ENCODE data around the gene SNX9. TPM values are rescaled to one million over a fixed set of nuclear protein-coding genes. Genes with fewer than 3 reads are reported as not detected.

SNX9 gene
- total and polyA plus RNA-seq, 2 donors (not counting 1 experiment from before 2014, with no cell fraction given) = 56.8 to 117 TPM

GRCh38 chr6:157987788-157988699 is 165.0 kb downstream of the SNX9 start:
- Histone ChIP-seq H3K4me2 (ENCODE audit: extremely low read depth, insufficient read depth, low read length) (no peak overlapping the region), H3K9ac (ENCODE audit: insufficient read depth, low read length) (no peak overlapping the region), H3K4me3 (replicated peaks in 1 of 4; ENCODE audit: control extremely low read depth in 1 of 4, insufficient read depth in 1 of 4, low read depth in 3 of 4, low read length in 4 of 4) (no peak overlapping the region), H3K9me3 (ENCODE audit: control insufficient read depth, insufficient read depth, low read depth, low read length) (no peaks in the 10 kb centered on the region), H3K79me2 (ENCODE audit: control insufficient read depth, insufficient read depth, low read length) (peaks cover 99% of the 10 kb centered on the region), H3K27ac (ENCODE audit: insufficient read depth, low read length) (no peak overlapping the region), H3K27me3 (ENCODE audit: control insufficient read depth, insufficient read depth, low read length) (no peaks in the 10 kb centered on the region), H3K4me1 (ENCODE audit: control insufficient read depth, extremely low read depth, insufficient read depth, low read length) (peaks cover 21% of the 10 kb centered on the region), H3K36me3 (ENCODE audit: control insufficient read depth, insufficient read depth, low read length) (peaks cover 2% of the 10 kb centered on the region), H2AFZ (ENCODE audit: low read length) (no peak overlapping the region), H4K20me1 (ENCODE audit: control insufficient read depth, extremely low read depth, insufficient read depth, low read length) (no peaks in the 10 kb centered on the region)
- DNase-seq (ENCODE audit: low read depth in 2 of 2) = no peak
- no peak for TF ChIP-seq CTCF (conservative IDR thresholded peaks at IDR 0.05 in 1 of 2, IDR thresholded peaks at IDR 0.05 in 1 of 2; ENCODE audit: low read depth in 1 of 2, low read length in 2 of 2)
- TF ChIP-seq EZH2 (IDR thresholded peaks at IDR 0.05; ENCODE audit: low read length, missing control alignments) = no peak

GRCh38 chr6:157988700-157989063 is 165.6 kb downstream of the SNX9 start:
- no peak for TF ChIP-seq CTCF (conservative IDR thresholded peaks at IDR 0.05 in 1 of 2, IDR thresholded peaks at IDR 0.05 in 1 of 2; ENCODE audit: low read depth in 1 of 2, low read length in 2 of 2)
- no peak for TF ChIP-seq EZH2 (IDR thresholded peaks at IDR 0.05; ENCODE audit: low read length, missing control alignments)
- Histone ChIP-seq H3K4me2 (ENCODE audit: extremely low read depth, insufficient read depth, low read length) (no peak overlapping the region), H4K20me1 (ENCODE audit: control insufficient read depth, extremely low read depth, insufficient read depth, low read length) (no peaks in the 10 kb centered on the region), H3K9ac (ENCODE audit: insufficient read depth, low read length) (no peak overlapping the region), H3K4me1 (ENCODE audit: control insufficient read depth, extremely low read depth, insufficient read depth, low read length) (peaks cover 21% of the 10 kb centered on the region), H3K36me3 (ENCODE audit: control insufficient read depth, insufficient read depth, low read length) (peaks cover 2% of the 10 kb centered on the region), H3K27ac (ENCODE audit: insufficient read depth, low read length) (no peak overlapping the region), H3K27me3 (ENCODE audit: control insufficient read depth, insufficient read depth, low read length) (no peaks in the 10 kb centered on the region), H3K4me3 (replicated peaks in 1 of 4; ENCODE audit: control extremely low read depth in 1 of 4, insufficient read depth in 1 of 4, low read depth in 3 of 4, low read length in 4 of 4) (no peak overlapping the region), H3K79me2 (ENCODE audit: control insufficient read depth, insufficient read depth, low read length) (peaks cover 95% of the 10 kb centered on the region), H3K9me3 (ENCODE audit: control insufficient read depth, insufficient read depth, low read depth, low read length) (no peaks in the 10 kb centered on the region), H2AFZ (ENCODE audit: low read length) (no peak overlapping the region)
- DNase-seq (ENCODE audit: low read depth in 2 of 2) = no peak

- Histone ChIP-seq H3K27ac (ENCODE audit: insufficient read depth, low read length) (peak overlapping the region; percentile 2), H2AFZ (ENCODE audit: low read length) (no peak overlapping the region), H3K27me3 (ENCODE audit: control insufficient read depth, insufficient read depth, low read length) (no peaks in the 10 kb centered on the region), H3K36me3 (ENCODE audit: control insufficient read depth, insufficient read depth, low read length) (peaks cover 2% of the 10 kb centered on the region), H3K4me2 (ENCODE audit: extremely low read depth, insufficient read depth, low read length) (peak overlapping the region; percentile 15), H3K9ac (ENCODE audit: insufficient read depth, low read length) (no peak overlapping the region), H3K4me1 (ENCODE audit: control insufficient read depth, extremely low read depth, insufficient read depth, low read length) (peaks cover 24% of the 10 kb centered on the region), H4K20me1 (ENCODE audit: control insufficient read depth, extremely low read depth, insufficient read depth, low read length) (no peaks in the 10 kb centered on the region), H3K4me3 (replicated peaks in 1 of 4; ENCODE audit: control extremely low read depth in 1 of 4, insufficient read depth in 1 of 4, low read depth in 3 of 4, low read length in 4 of 4) (no peak overlapping the region), H3K9me3 (ENCODE audit: control insufficient read depth, insufficient read depth, low read depth, low read length) (no peaks in the 10 kb centered on the region), H3K79me2 (ENCODE audit: control insufficient read depth, insufficient read depth, low read length) (peaks cover 93% of the 10 kb centered on the region)
- DNase-seq (ENCODE audit: low read depth in 2 of 2) = peak; percentile 69 to 71
- TF ChIP-seq EZH2 (IDR thresholded peaks at IDR 0.05; ENCODE audit: low read length, missing control alignments) (no peak), CTCF (conservative IDR thresholded peaks at IDR 0.05 in 1 of 2, IDR thresholded peaks at IDR 0.05 in 1 of 2; ENCODE audit: low read depth in 1 of 2, low read length in 2 of 2) (peak in 1 of 2 donors; percentile 10)
Measured at GRCh38 chr6:157989541-157990289, 166.7 kb downstream of the SNX9 start.

Data from fibroblast of lung (primary cell).